ENCODE results near the gene UBAC2.
"Not testable (repeated sequence)": the region's sequence is repeated elsewhere in the genome, so short reads cannot be mapped to it uniquely, and the experiment has no call there.

DNA sequence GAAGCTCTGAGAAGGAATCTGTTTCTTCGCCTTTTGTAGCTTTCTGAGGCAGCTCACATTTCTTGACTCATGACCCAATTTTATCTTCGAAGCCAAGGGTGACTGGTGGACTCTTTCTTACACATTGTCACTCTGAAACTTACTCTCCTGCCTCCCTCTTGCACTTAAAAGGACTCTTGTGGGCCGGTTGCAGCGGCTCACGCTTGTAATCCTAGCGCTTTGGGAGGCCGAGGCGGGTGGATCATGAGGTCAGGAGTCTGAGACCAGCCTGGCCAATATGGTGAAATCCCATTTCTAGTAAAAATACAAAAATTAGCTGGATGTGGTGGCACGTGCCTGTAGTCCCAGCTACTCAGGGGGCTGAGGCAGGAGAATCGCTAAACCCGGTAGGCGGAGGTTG is 29.9 kb downstream of the UBAC2 start:
- TF ChIP-seq EZH2, EZH2phosphoT487 (IDR thresholded peaks at IDR 0.05): not testable (repeated sequence)
- TF ChIP-seq, protein P1, sequence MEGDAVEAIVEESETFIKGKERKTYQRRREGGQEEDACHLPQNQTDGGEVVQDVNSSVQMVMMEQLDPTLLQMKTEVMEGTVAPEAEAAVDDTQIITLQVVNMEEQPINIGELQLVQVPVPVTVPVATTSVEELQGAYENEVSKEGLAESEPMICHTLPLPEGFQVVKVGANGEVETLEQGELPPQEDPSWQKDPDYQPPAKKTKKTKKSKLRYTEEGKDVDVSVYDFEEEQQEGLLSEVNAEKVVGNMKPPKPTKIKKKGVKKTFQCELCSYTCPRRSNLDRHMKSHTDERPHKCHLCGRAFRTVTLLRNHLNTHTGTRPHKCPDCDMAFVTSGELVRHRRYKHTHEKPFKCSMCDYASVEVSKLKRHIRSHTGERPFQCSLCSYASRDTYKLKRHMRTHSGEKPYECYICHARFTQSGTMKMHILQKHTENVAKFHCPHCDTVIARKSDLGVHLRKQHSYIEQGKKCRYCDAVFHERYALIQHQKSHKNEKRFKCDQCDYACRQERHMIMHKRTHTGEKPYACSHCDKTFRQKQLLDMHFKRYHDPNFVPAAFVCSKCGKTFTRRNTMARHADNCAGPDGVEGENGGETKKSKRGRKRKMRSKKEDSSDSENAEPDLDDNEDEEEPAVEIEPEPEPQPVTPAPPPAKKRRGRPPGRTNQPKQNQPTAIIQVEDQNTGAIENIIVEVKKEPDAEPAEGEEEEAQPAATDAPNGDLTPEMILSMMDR (IDR thresholded peaks at IDR 0.05) = not testable (repeated sequence)

All from neural progenitor cell (in vitro differentiated cells).